Fibroblast of skin of right biceps (primary cell): ENCODE measurements around the gene COA3.

ENCODE experiments used
- DNase-seq: peaks from one replicate; pipeline ENCODE4 v3.0.0-alpha.2; 2013

COA3 gene

GRCh38 chr17:42817866-42818265 is 19.4 kb upstream of the COA3 start:
- DNase-seq, result peak; percentile 80

GRCh38 chr17:42814633-42815399 is 16.3 kb upstream of the COA3 start:
- peak; percentile 88 for DNase-seq

GRCh38 chr17:42809250-42809649 is 10.7 kb upstream of the COA3 start:
- peak; percentile 64 for DNase-seq

- no peak for DNase-seq
Measured at GRCh38 chr17:42806249-42806648, 7.7 kb upstream of the COA3 start.

- DNase-seq, result no peak
Measured at GRCh38 chr17:42804918-42805367, 6.4 kb upstream of the COA3 start.

- no peak for DNase-seq
Measured at GRCh38 chr17:42803074-42803883, 4.8 kb upstream of the COA3 start.

GRCh38 chr17:42798011-42798382 is 507 bp downstream of the COA3 start:
- DNase-seq, result no peak

GRCh38 chr17:42797067-42798007 is 1.2 kb downstream of the COA3 start:
- DNase-seq, result no peak

GRCh38 chr17:42796066-42796758 is 2.3 kb downstream of the COA3 start:
- no peak for DNase-seq

- no peak for DNase-seq
Measured at GRCh38 chr17:42795465-42795864, 3.0 kb downstream of the COA3 start.

GRCh38 chr17:42795061-42795460 is 3.4 kb downstream of the COA3 start:
- DNase-seq, result no peak

GRCh38 chr17:42792545-42792944 is 6.0 kb downstream of the COA3 start:
- no peak for DNase-seq

GRCh38 chr17:42791948-42792347 is 6.6 kb downstream of the COA3 start:
- no peak for DNase-seq

GRCh38 chr17:42787266-42787665 is 11.2 kb downstream of the COA3 start:
- no peak for DNase-seq

- DNase-seq, result no peak
Measured at GRCh38 chr17:42784811-42785592, 13.5 kb downstream of the COA3 start.

GRCh38 chr17:42784409-42784808 is 14.1 kb downstream of the COA3 start:
- DNase-seq, result peak; percentile 39

- no peak for DNase-seq
Measured at GRCh38 chr17:42783791-42784138, 14.7 kb downstream of the COA3 start.

- DNase-seq, result peak; percentile 93
Measured at GRCh38 chr17:42783062-42783790, 15.3 kb downstream of the COA3 start.

GRCh38 chr17:42782166-42783061 is 16.1 kb downstream of the COA3 start:
- peak; percentile 44 for DNase-seq

GRCh38 chr17:42781639-42782165 is 16.8 kb downstream of the COA3 start:
- DNase-seq, result no peak
